Stimulated activated CD8-positive, alpha-beta memory T cell treated with anti-CD3 and anti-CD28 coated beads, Interleukin-2, amount 100 ng/mL, for 48 hours (primary cell): ENCODE data around the gene COL11A2.

ENCODE experiments used
- DNase-seq, 2 donors: peaks; one replicate each; pipeline ENCODE4 v3.0.0-alpha.2; 2020; ENCODE audit warnings: low read depth in 2 of 2

Gene COL11A2

GRCh38 chr6:33192671-33193602, 670 bp upstream of the COL11A2 start:
- no peak for DNase-seq

GRCh38 chr6:33191383-33192104, 723 bp downstream of the COL11A2 start:
- no peak for DNase-seq

GRCh38 chr6:33190504-33191107, 1.7 kb downstream of the COL11A2 start:
- no peak for DNase-seq

DNA sequence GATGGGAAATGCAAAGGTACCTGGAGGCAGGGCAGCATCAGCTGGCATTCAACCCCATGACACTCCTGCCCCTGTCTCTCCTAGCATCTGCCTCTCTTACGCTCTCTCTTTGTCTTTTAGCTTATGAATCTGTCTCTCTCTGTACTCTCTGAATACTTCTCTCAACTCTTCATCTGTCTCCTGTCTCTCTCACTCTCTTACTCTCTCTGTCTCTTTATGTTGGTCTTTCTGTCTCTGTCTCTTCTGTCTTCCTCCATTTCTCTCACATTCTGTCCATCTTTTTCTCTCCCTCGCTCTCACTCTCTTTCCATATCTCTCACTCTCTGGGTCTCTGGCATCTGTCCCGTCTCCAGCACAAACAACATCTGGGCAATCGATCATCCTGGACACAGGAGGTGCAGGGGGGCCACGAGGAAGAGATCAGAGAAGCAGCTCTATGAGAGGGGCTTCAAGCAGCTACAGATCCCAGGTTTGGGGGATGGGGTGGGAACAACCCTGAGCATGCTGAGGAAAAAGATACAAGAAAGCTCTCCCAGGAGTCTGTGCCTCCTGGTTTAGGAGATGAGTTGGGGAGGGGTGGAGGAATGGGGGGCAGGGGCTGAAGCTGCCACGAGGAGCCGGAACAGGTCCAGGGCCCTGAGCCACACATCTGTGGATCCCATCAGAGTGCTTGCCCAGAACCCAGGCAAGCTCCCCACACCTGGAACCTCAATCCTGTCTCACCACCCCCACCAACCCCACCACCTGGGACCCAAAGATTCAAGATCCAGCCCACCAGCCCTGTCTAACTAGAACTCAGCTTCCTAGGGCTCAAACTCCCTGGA, 2.4 kb downstream of the COL11A2 start:
- no peak for DNase-seq

GRCh38 chr6:33189164-33189563, 3.1 kb downstream of the COL11A2 start:
- DNase-seq, result no peak

GRCh38 chr6:33187809-33188208, 4.5 kb downstream of the COL11A2 start:
- no peak for DNase-seq

DNA sequence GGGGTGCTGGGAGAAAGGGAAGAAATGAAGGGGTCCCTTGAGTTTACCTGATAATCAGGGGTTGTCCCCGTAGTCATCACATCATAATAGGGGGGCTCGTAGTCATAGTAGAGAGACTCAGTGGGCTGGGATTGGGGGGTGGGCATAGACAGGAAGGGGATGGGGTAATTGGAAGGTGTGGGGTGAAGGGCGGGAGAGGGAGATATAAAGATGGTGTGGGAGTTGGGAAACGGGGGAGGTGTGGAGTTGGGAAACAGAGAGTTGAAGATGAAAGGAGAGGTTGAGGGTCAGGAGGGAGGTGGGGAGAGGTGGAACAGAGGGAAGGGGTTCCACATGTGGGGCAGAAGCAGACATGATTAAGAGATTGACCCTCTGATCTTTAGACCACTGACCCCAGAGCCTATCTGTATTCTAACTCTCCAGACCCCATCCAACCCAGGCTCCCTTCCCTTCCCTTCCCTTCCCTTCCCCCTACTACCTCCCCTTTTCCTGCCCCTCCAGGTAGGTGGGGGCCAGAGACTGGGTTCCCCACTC, 6.5 kb downstream of the COL11A2 start:
- no peak for DNase-seq

- DNase-seq, result no peak
These were observed 7.1 kb downstream of the COL11A2 start for GRCh38 chr6:33185190-33185589.

DNA sequence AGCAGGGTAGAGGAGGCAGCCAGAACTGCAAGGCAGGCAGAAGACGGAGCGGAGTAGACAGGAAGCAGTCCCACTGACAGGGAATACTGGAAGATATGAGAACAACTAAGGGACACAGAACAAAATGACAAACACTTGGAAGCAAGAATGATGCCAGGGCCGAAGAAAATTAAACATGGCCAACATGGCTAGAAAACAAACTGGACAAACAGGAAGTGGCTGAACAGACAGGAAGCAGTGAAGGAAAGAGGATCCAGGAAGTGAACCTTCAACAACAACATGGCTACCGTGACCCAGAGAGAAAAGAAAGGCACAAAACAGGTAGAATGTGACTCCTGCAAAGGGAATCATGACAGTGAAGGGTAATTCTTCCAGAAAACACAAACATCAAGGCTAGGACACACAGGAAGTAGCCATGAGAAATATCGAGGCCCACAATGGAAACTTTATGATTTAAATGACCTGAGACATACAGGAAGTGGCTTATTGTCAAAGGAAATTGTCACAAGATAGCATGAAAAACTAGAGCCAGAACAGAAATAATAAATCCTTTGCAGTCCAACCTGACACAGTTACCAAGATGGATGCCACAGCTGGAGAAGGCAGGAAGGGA, 9.1 kb downstream of the COL11A2 start:
- DNase-seq, result no peak

GRCh38 chr6:33181141-33181540, 11.1 kb downstream of the COL11A2 start:
- no peak for DNase-seq

- no peak for DNase-seq
These were observed 13.4 kb downstream of the COL11A2 start for GRCh38 chr6:33178755-33179475.

DNA sequence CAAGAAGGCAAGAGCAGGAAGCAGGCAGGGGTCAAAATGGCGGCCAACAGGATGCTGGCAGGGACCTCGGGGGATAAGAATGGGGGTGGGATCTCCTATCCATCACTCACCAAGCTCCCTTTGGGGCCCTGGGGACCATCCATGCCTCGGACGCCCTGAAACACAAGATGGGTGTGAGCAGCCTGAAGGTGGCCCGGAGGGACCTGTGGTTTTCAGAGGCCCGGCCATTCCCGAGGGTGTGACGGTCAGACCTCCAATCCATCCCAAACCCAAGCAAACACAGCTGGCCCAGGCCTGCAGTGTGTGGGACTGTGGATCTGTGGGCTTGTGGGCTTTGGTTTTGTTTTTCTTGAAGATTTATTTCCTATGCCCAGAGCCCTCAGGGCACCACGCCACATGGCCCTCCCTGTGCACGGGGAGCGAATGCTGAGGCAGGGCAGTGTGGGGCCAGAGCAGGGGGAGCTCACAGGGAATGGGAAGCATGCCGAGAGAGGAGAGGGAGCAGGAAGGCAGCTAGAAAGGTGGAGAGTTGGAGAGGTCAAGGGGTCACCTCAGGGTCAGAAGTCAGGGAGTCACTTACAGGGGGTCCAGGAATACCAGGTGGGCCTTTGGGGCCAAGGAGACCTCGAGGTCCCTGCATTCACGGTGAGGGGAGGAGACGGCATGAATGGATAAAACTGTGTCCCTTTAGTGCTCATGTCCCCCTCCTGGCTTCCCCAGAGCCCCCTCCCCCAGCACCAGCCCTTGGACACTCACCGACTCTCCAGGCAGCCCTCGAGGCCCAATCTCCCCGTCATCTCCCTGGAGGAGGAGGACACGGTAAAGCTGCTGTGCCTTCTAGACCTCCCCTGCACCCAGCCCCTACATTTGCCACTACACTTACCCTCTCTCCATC, 14.5 kb downstream of the COL11A2 start:
- DNase-seq, result no peak

- no peak for DNase-seq
These were observed 15.4 kb downstream of the COL11A2 start for GRCh38 chr6:33176906-33177305.

DNA sequence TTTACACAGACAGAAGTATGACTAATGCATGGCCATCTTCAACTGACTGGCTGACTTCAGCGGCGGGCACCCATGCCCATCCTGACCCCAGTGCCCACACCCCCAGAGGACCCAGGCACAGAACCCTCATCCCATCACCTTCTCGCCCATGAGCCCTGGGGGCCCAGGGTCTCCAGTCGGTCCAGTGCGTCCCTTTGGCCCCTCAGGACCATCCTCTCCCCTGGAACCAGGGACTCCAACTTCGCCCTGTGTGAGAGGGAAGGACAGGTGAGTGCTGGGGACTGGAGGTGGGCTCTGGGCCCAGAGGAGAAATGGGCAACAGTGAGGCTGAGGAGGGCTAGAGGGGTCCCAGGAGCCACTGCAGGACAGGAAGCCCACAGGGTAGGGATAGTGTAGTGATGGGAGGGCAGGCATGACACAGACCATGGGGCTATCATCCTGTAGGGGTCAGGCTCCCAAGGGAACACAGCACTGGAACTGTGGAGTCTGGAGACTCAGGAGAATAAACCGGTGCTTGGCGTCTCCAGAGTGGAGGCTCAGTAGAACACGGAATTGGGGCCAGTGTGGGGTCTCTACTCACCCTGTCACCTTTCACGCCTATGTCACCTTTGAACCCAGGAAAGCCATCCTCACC, 16.7 kb downstream of the COL11A2 start:
- no peak for DNase-seq

DNA sequence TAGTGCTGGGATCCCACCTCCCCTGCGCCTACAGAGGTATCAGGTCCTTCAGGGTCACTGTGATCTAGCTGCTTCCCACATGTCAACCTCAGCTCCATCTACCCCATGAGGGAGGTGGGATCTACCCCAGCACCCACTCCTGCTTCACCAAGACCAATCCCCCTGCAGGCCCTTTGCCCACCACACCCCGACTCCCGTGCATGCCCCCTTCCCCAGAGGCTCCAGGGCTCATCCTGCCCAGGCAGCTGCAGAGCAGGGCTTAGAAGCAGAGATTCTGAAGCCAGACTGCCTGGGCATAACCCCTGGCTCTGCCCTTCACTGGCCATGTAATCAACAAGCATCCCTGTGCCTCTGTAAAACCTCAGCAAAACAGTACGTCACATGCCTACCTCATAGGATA, 17.5 kb downstream of the COL11A2 start:
- DNase-seq, result no peak

DNA sequence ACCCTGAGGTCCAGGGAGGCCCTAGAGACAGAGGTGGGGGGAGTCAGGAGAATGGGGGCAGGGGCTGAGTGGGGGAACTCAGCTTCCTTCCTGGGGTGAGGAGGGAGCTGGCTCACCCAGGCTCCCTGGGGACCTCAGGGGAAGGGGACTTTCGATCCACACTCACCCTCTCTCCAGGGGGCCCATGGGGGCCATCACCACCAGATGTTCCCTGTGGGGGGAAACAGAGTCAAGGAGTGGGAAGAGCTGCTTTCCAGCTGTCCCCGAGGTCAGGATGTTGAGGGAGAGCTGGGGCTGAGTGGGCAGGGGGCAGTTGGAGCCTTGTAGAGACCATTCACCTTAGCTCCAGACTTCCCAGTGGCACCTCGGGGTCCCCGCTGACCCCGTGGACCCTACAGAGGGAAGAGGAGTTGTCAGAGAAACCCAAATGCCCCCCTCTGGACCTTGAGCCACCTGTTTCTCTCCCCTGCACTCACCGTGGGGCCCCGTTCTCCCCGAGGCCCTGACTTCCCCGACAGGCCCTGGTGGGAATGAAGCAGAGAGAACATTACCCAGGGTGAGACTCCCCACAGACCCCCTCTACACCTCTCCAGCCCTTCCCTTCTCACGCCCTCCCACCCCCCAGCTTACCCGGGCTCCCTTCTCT, 18.6 kb downstream of the COL11A2 start:
- no peak for DNase-seq

GRCh38 chr6:33172688-33173534, 19.4 kb downstream of the COL11A2 start:
- no peak for DNase-seq
